Esophagus muscularis mucosa (tissue), 3 donors: Measurements from ENCODE around the gene GSDME.

Source experiments
- CTCF ChIP-seq, 3 experiments: fragments of 200-600 bp in 2 of 3; fragments of 450-650 bp in 1 of 3; sonication (generic) in 2 of 3; IDR thresholded peaks; one replicate each; pipeline ENCODE4 v1.5.1; 2017 to 2019; ENCODE audit warnings: antibody characterized with exemption in 3 of 3, mild to moderate bottlenecking in 2 of 3, moderate library complexity in 1 of 3
- POLR2A ChIP-seq: fragments of 450-650 bp; IDR thresholded peaks from one replicate; pipeline ENCODE4 v1.6.1; 2017; ENCODE audit warnings: antibody characterized with exemption, moderate library complexity, mild to moderate bottlenecking, low read depth
- POLR2AphosphoS5 ChIP-seq, 2 donors: sonication (generic); formaldehyde crosslinking; IDR thresholded peaks; one replicate each; pipeline ENCODE4 v1.6.1; 2017; ENCODE audit warnings: antibody characterized with exemption in 2 of 2

GRCh38 chr7:24786941-24787340, 29.7 kb upstream of the GSDME start:
- no peak for TF ChIP-seq CTCF (IDR thresholded peaks at IDR 0.05)
- TF ChIP-seq POLR2A: no peak
- no peak for TF ChIP-seq POLR2AphosphoS5 (IDR thresholded peaks at IDR 0.05)
